Heart right ventricle (tissue), 16 donors: ENCODE data around the gene CNDP1. TPM values are rescaled to one million over a fixed set of nuclear protein-coding genes. Genes with fewer than 3 reads are reported as not detected.

Source experiments
- ATAC-seq, 8 donors: fragments of 200-7000 bp; cut with Tn5 transposase; one replicate each; pipeline ENCODE4 v1.9.1; 2020; ENCODE audit warnings: mild to moderate bottlenecking in 8 of 8, moderate library complexity in 8 of 8, moderate number of reproducible peaks in 1 of 8
- DNase-seq, 2 donors: peaks; one replicate each; pipeline ENCODE4 v3.0.0-alpha.2; 2020
- H3K27ac ChIP-seq, 10 donors: fragments of 200-600 bp; sonication (generic) in 2 of 10; one replicate each; pipeline versions ENCODE4 v1.5.0 to v1.8.0; 2020 to 2022; ENCODE audit warnings: mild to moderate bottlenecking in 3 of 10
- H3K27me3 ChIP-seq, 7 donors: fragments of 200-600 bp; one replicate each; pipeline ENCODE4 v1.8.0; 2021 to 2022; ENCODE audit warnings: mild to moderate bottlenecking in 2 of 7
- H3K36me3 ChIP-seq, 9 donors: fragments of 200-600 bp; sonication (generic) in 1 of 9; one replicate each; pipeline versions ENCODE4 v1.5.0 to v1.8.0; 2020 to 2022; ENCODE audit warnings: mild to moderate bottlenecking in 2 of 9
- H3K4me1 ChIP-seq, 9 donors: fragments of 200-600 bp; sonication (generic) in 1 of 9; one replicate each; pipeline versions ENCODE4 v1.5.0 to v1.8.0; 2020 to 2022; ENCODE audit warnings: mild to moderate bottlenecking in 4 of 9
- H3K4me3 ChIP-seq, 10 donors: fragments of 200-600 bp; sonication (generic) in 2 of 10; one replicate each; pipeline versions ENCODE4 v1.5.0 to v1.8.0; 2020 to 2022; ENCODE audit warnings: mild to moderate bottlenecking in 7 of 10, moderate library complexity in 2 of 10
- H3K9me3 ChIP-seq, 11 donors: fragments of 200-600 bp in 10 of 11; sonication (generic) in 2 of 11; one replicate each; pipeline versions ENCODE4 v1.5.0 to v1.8.0; 2013 to 2022; ENCODE audit warnings: mild to moderate bottlenecking in 2 of 11, control low read depth in 1 of 11, moderate library complexity in 1 of 11
- CTCF ChIP-seq, 9 donors: fragments of 200-600 bp; sonication (generic) in 2 of 9; IDR thresholded peaks; one replicate each; pipeline versions ENCODE4 v1.5.0 to v1.8.0; 2021 to 2022; ENCODE audit warnings: antibody characterized with exemption in 9 of 9, mild to moderate bottlenecking in 5 of 9, moderate library complexity in 1 of 9
- WGBS, 2 donors: extraction: QIAGEN DNeasy Blood & Tissue Kit; methylation state at CpG; one replicate each; pipeline ENCODE4 v1.1.7; 2013; ENCODE audit warnings: inconsistent platforms in 1 of 2; 5-methylcytosine and 5-hydroxymethylcytosine counted together
- intact Hi-C, 10 donors: fragments of 100-400 bp; cut with DNase I; formaldehyde crosslinking; loops; one replicate each; pipeline versions ENCODE4 v1.11.1 to v1.14.2; 2022
- polyA plus RNA-seq, 2 donors: library from polyadenylated mRNA; stranded (reverse); fragments of 200-250 nt; gene quantifications; one replicate each; pipeline ENCODE4 v1.2.3, GENCODE V29; 2013
- total RNA-seq, 10 donors: library from RNA; stranded (reverse); fragmentation: NEBNext Ultra II Directional in 3 of 10; extraction: Animal tissue kit (Norgen Biotek cat#: 25700) in 3 of 10; gene quantifications; one replicate each; pipeline versions ENCODE4 v1.2.1 to v1.2.4, GENCODE V29; 2021 to 2023
- donor health status: Arrhythmogenic right ventricular cardiomyopathy.
- donor health status: ischemic (EF 13 %, LVEDD 7.1; RV severe dilation, severe dysfunction).
- donor health status: healthy with polysubstance abuse.
- donor health status: DM: no; HTN: yes; CAD: no.
- donor health status: DM: no; HTN: no; CAD: no.
- donor health status: ischemic (EF 25% LVEDD 6.9; RV normal size, moderate dysfunction).
- donor health status: ischemic (EF 25% LVEDD 5.7; RV mildly dilated, moderate dysfunction).
- donor health status: healthy.
- donor health status: DM: yes; HTN: yes; CAD: no.
- donor health status: Ischemic cardiomyopathy.
- donor health status: ischemic (EF 35%, LVEDD 5.7; RV mildly dilated, moderate dysfunction).
- donor health status: nonischemic (EF 11% LVEDD 7.7; RV severe dilation, severe dysfunction).
- donor health status: DM: yes; HTN: yes; CAD: no.
- donor health status: PGD.
- donor health status: ischemic (EF 29% LVEDD 5.4; RV normal size, mild dysfunction).
- donor health status: nonischemic (EF 23%, LVEDD 6.1; RV moderate dilation, normal function).

Gene CNDP1
- total and polyA plus RNA-seq, 12 donors = 0.11 to 0.12 TPM; not detected in 10

DNA sequence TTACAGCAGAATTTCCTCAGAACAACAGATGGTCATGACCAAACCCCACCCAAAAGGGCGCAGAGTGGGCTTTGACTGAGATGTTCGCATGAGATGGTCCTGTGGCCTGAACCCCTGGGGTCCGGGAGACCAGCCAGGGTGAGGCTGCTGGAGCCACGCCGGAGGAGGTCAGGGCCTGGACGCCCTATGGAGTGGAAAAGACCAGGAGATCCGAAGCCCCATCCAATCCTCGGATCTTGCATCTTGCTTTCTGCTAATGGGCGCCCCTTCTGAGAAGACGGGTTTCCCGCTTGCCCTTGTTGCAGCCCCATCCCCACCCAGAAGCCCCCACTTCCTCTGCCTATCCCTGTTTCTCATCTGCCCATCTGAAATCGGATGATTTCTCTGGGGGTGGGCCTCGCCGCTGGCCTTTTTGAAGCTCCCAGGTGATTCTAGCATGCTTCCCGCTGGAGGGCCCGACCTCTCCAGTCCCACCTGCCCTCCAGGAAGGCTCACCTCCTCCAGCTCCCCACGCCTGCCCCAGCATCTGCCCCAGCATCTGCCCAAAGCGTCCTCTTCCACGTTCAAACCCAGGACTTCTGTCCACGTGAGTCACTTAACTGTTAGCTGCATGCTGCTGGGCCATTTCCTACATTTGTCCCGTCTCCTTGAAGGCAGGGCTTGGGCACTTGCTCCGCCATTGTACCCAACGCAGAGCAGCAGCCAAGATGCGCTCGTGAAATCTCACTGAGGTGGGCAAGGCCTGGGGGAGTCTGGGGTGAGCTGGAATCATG, 4.3 kb upstream of the CNDP1 start:
- ATAC-seq (no peak), DNase-seq (no peak)
- Histone ChIP-seq H3K4me3 (no peak overlapping the region), H3K36me3 (no peaks in the 10 kb centered on the region), H3K27me3 (no peaks in the 10 kb centered on the region), H3K27ac (no peak overlapping the region), H3K4me1 (peaks cover 0 to 4% (median 0%) of the 10 kb centered on the region in 9 donors), H3K9me3 (peaks cover 0 to 4% (median 0%) of the 10 kb centered on the region in 11 donors)
- TF ChIP-seq CTCF (IDR thresholded peaks at IDR 0.05) = no peak
- WGBS, 2 donors = 95 to 96% methylated on average over 25 of the region's 25 CpGs
- intact Hi-C loops = no loop called here

DNA sequence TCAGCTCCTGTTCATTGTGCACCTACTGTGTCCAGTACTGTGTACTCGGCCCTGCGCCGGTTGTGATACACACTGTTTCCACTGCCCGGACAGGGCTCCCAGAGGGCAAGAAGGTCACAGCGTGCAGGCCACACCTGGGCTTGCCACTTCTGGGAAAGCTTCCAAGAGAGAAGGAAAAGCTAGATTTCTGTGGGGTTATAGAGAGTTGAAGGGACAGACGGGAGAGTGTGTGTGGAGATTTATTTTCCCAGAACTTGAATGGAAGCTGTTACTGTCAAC, 3.8 kb upstream of the CNDP1 start:
- Histone ChIP-seq H3K9me3 (peaks cover 0 to 4% (median 0%) of the 10 kb centered on the region in 11 donors), H3K4me3 (no peak overlapping the region), H3K27ac (no peak overlapping the region), H3K36me3 (no peaks in the 10 kb centered on the region), H3K27me3 (no peaks in the 10 kb centered on the region), H3K4me1 (peaks cover 0 to 3% (median 0%) of the 10 kb centered on the region in 9 donors)
- DNase-seq (no peak), ATAC-seq (no peak)
- intact Hi-C loops = no loop called here
- no peak for TF ChIP-seq CTCF (IDR thresholded peaks at IDR 0.05)
- 86 to 89% methylated on average over 6 of the region's 6 CpGs for WGBS, 2 donors

DNA sequence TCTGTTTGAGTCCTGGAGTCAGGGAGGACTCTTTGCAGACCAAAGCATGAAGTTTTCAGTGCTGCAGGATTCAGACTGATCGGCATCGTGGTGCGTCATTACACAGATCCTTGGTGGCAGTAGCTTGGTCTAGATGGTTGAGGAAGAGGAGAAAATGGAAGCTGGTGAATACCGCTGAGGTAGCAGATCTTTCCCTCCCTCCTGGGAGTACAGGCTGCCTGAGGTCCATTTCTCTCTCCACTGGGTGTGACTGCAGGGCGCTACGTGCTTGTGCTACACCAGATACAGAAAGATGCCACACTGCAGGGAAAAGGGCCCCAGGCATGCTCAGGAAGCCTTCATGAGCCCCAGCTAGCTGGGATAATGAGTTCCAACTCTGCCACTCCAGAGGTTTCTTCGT, 3.3 kb upstream of the CNDP1 start:
- DNase-seq = no peak
- no peak overlapping the region for H3K4me3 ChIP-seq
- H3K27me3 ChIP-seq = no peaks in the 10 kb centered on the region
- TF ChIP-seq CTCF (IDR thresholded peaks at IDR 0.05) = no peak
- H3K27ac ChIP-seq = no peak overlapping the region
- H3K4me1 ChIP-seq = no peaks in the 10 kb centered on the region
- peaks cover 0 to 4% (median 0%) of the 10 kb centered on the region in 11 donors for H3K9me3 ChIP-seq
- no peak for ATAC-seq
- H3K36me3 ChIP-seq = no peaks in the 10 kb centered on the region
- intact Hi-C loops = no loop called here
- WGBS, 2 donors = 88 to 90% methylated on average over 7 of the region's 7 CpGs

- Histone ChIP-seq H3K36me3 (no peaks in the 10 kb centered on the region), H3K4me3 (no peak overlapping the region), H3K9me3 (peaks cover 0 to 14% (median 0%) of the 10 kb centered on the region in 11 donors), H3K4me1 (no peaks in the 10 kb centered on the region), H3K27ac (no peak overlapping the region), H3K27me3 (no peaks in the 10 kb centered on the region)
- no peak for TF ChIP-seq CTCF (IDR thresholded peaks at IDR 0.05)
- intact Hi-C loops = no loop called here
- no peak for DNase-seq
- ATAC-seq = no peak
- 62 to 69% methylated on average over 9 of the region's 9 CpGs for WGBS, 2 donors
Measured at GRCh38 chr18:74532511-74533025, 1.7 kb upstream of the CNDP1 start.
